Natural killer cell (primary cell): ENCODE results near the gene PLD1. TPM values are rescaled to one million over a fixed set of nuclear protein-coding genes. Genes with fewer than 3 reads are reported as not detected.
"Not testable (repeated sequence)": the region's sequence is repeated elsewhere in the genome, so short reads cannot be mapped to it uniquely, and the experiment has no call there.

Source experiments
- ATAC-seq, 3 donors: fragments of 150-1000 bp in 2 of 3; fragments of 200-7000 bp in 1 of 3; cut with Tn5 transposase; 1 replicate in 1 of 3; 2 replicates in 2 of 3; pipeline ENCODE4 v1.10.0; 2021; ENCODE audit warnings: mild to moderate bottlenecking in 2 of 3, moderate library complexity in 2 of 3
- DNase-seq, 2 donors: peaks; one replicate each; pipeline versions ENCODE4 v3.0.0 to v3.0.0-alpha.2; 2013 to 2021; ENCODE audit warnings: mixed read lengths in 1 of 2
- H3K27ac ChIP-seq: one replicate; pipeline ENCODE4 v1.5.1; 2013; ENCODE audit warnings: mild to moderate bottlenecking, low read length
- H3K27me3 ChIP-seq: one replicate; pipeline ENCODE4 v1.6.1; 2013; ENCODE audit warnings: low read length; ENCODE audit not compliant: control insufficient read depth, insufficient read depth
- H3K36me3 ChIP-seq: one replicate; pipeline ENCODE4 v1.6.1; 2013; ENCODE audit warnings: low read length; ENCODE audit not compliant: control insufficient read depth, insufficient read depth
- H3K4me1 ChIP-seq: one replicate; pipeline ENCODE4 v1.6.1; 2013; ENCODE audit warnings: low read length; ENCODE audit not compliant: control insufficient read depth, insufficient read depth
- H3K4me3 ChIP-seq: one replicate; pipeline ENCODE4 v1.5.1; 2013; ENCODE audit warnings: low read length
- H3K9me3 ChIP-seq: one replicate; pipeline ENCODE4 v1.6.1; 2013; ENCODE audit warnings: low read length; ENCODE audit not compliant: control insufficient read depth, insufficient read depth
- H3K27ac Mint-ChIP-seq, 2 donors: one replicate each; pipeline ENCODE4 v1.8.0; 2022; ENCODE audit warnings: mild to moderate bottlenecking in 2 of 2, mixed read lengths in 2 of 2, moderate library complexity in 1 of 2
- H3K27me3 Mint-ChIP-seq, 2 donors: one replicate each; pipeline ENCODE4 v1.8.0; 2022; ENCODE audit warnings: low read depth in 2 of 2, mixed read lengths in 2 of 2
- H3K36me3 Mint-ChIP-seq: one replicate; pipeline ENCODE4 v1.8.0; 2022; ENCODE audit warnings: mixed read lengths
- H3K4me1 Mint-ChIP-seq, 2 donors: one replicate each; pipeline ENCODE4 v1.8.0; 2022; ENCODE audit warnings: mixed read lengths in 2 of 2
- H3K4me3 Mint-ChIP-seq: one replicate; pipeline ENCODE4 v1.8.0; 2022; ENCODE audit warnings: mild to moderate bottlenecking, moderate library complexity, mixed read lengths
- H3K9me3 Mint-ChIP-seq, 2 donors: one replicate each; pipeline ENCODE4 v1.8.0; 2022; ENCODE audit warnings: mixed read lengths in 2 of 2
- WGBS: methylation state at CpG from one replicate; pipeline ENCODE4 v1.1.7; 2013; ENCODE audit warnings: missing lambda C conversion rate; ENCODE audit not compliant: insufficient coverage; 5-methylcytosine and 5-hydroxymethylcytosine counted together
- intact Hi-C: fragments of 100-400 bp; cut with micrococcal nuclease; formaldehyde crosslinking; loops from one replicate; pipeline ENCODE4 v1.14.2; 2022
- total RNA-seq, 4 donors: library from RNA; stranded (reverse); fragments of 120-200 nt in 1 of 4; gene quantifications; one replicate each; pipeline versions ENCODE4 v1.2.3 to v1.2.4, GENCODE V29; 2013 to 2022
- TF ChIP-seq, protein P1 (sequence below): fragments of 200-600 bp; IDR thresholded peaks from one replicate; pipeline ENCODE4 v1.8.0; 2022; ENCODE audit warnings: antibody characterized with exemption

The PLD1 gene
- total RNA-seq, 3 donors from 2014 or later (not counting 1 experiment from before 2014, with no cell fraction given), result 13.2 to 26.3 (median 17.1) TPM

DNA sequence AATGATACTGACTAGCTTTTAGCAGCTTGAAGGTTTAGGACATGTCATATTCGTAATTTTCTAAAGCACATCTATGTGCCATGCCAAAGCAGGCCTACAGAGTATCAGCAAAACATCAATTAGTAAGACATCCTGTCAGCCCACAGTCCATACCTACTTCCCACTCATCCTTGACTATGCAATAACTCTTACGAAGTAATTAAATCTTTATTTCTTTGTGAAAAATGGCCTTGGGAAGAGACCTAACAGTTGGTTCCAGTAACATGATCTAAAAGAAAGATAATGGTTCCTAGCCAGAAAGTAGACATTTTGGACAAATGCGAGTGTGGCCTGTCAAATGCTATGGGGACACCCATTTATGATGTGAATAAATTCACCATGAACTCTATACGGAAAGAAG is 177.5 kb downstream of the PLD1 start:
- Histone ChIP-seq H3K4me1 (no peaks in the 10 kb centered on the region), H3K27ac (no peak overlapping the region), H3K9me3 (no peaks in the 10 kb centered on the region), H3K36me3 (no peaks in the 10 kb centered on the region), H3K4me3 (no peak overlapping the region), H3K27me3 (no peaks in the 10 kb centered on the region)
- 91% methylated on average over 4 of the region's 4 CpGs for WGBS
- DNase-seq (no peak), ATAC-seq (no peak)
- H3K4me3 Mint-ChIP-seq, result no peak overlapping the region
- no peaks in the 10 kb centered on the region for H3K27me3 Mint-ChIP-seq
- H3K4me1 Mint-ChIP-seq, result no peaks in the 10 kb centered on the region
- TF ChIP-seq, protein P1, sequence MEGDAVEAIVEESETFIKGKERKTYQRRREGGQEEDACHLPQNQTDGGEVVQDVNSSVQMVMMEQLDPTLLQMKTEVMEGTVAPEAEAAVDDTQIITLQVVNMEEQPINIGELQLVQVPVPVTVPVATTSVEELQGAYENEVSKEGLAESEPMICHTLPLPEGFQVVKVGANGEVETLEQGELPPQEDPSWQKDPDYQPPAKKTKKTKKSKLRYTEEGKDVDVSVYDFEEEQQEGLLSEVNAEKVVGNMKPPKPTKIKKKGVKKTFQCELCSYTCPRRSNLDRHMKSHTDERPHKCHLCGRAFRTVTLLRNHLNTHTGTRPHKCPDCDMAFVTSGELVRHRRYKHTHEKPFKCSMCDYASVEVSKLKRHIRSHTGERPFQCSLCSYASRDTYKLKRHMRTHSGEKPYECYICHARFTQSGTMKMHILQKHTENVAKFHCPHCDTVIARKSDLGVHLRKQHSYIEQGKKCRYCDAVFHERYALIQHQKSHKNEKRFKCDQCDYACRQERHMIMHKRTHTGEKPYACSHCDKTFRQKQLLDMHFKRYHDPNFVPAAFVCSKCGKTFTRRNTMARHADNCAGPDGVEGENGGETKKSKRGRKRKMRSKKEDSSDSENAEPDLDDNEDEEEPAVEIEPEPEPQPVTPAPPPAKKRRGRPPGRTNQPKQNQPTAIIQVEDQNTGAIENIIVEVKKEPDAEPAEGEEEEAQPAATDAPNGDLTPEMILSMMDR, result no peak
- no peak overlapping the region for H3K27ac Mint-ChIP-seq
- no peaks in the 10 kb centered on the region for H3K36me3 Mint-ChIP-seq
- no peaks in the 10 kb centered on the region for H3K9me3 Mint-ChIP-seq
- intact Hi-C loops, result no loop called here

- DNase-seq, intact Hi-C loops, H3K36me3 Mint-ChIP-seq, H3K4me3 ChIP-seq, H3K4me1 ChIP-seq, H3K4me1 Mint-ChIP-seq, H3K4me3 Mint-ChIP-seq, H3K36me3 ChIP-seq, H3K9me3 ChIP-seq, H3K27me3 ChIP-seq, H3K27me3 Mint-ChIP-seq, H3K27ac ChIP-seq, H3K9me3 Mint-ChIP-seq, H3K27ac Mint-ChIP-seq, ATAC-seq: not testable (repeated sequence)
- no CpG with 5 or more reads among the region's 2 CpGs for WGBS
These were observed 183.5 kb downstream of the PLD1 start for GRCh38 chr3:171626799-171627198.

DNA sequence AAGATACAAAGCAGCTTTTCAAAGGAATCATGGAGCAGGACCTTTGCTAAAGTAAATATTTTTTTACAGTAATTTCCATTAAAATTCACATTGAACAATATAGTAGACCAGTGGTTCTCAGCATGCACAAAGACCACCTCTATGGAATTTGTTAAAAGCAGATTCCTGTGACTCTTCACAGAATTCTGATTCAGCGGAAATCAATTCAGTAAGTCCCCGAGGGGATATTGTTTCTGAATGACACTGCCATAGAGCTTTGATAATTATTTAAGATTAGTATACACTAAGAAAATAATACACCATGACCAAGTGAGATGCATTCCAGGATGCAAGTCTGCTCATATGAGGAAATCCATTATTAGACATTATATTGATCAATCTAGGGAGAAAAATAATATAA is 188.2 kb downstream of the PLD1 start:
- Histone ChIP-seq H3K4me3 (no peak overlapping the region), H3K36me3 (no peaks in the 10 kb centered on the region), H3K9me3 (no peaks in the 10 kb centered on the region), H3K27ac (no peak overlapping the region), H3K4me1 (no peaks in the 10 kb centered on the region), H3K27me3 (no peaks in the 10 kb centered on the region)
- H3K36me3 Mint-ChIP-seq, result peaks cover 6% of the 10 kb centered on the region
- ATAC-seq (no peak), DNase-seq (no peak)
- intact Hi-C loops, result no loop called here
- TF ChIP-seq, protein P1, result no peak
- no peaks in the 10 kb centered on the region for H3K27me3 Mint-ChIP-seq
- WGBS, result 100% methylated on average over 1 of the region's 2 CpGs
- H3K4me1 Mint-ChIP-seq, result peaks cover 0 to 7% of the 10 kb centered on the region in 2 donors
- H3K9me3 Mint-ChIP-seq, result peaks cover 0 to 4% of the 10 kb centered on the region in 2 donors
- no peak overlapping the region for H3K4me3 Mint-ChIP-seq
- no peak overlapping the region for H3K27ac Mint-ChIP-seq

GRCh38 chr3:171620825-171621434 is 189.4 kb downstream of the PLD1 start:
- Histone ChIP-seq H3K4me3 (no peak overlapping the region), H3K36me3 (no peaks in the 10 kb centered on the region), H3K27me3 (no peaks in the 10 kb centered on the region), H3K27ac (no peak overlapping the region), H3K4me1 (no peaks in the 10 kb centered on the region), H3K9me3 (no peaks in the 10 kb centered on the region)
- Mint-ChIP-seq H3K27me3 (no peaks in the 10 kb centered on the region), H3K9me3 (peaks cover 0 to 4% of the 10 kb centered on the region in 2 donors), H3K27ac (no peak overlapping the region), H3K4me1 (peaks cover 0 to 7% of the 10 kb centered on the region in 2 donors), H3K4me3 (no peak overlapping the region), H3K36me3 (peaks cover 6% of the 10 kb centered on the region)
- ATAC-seq, result no peak
- WGBS, result 86% methylated on average over 1 of the region's 1 CpG
- intact Hi-C loops, result no loop called here
- TF ChIP-seq, protein P1, result no peak
- no peak for DNase-seq
